ENCODE results near the gene RALGAPB.

DNA sequence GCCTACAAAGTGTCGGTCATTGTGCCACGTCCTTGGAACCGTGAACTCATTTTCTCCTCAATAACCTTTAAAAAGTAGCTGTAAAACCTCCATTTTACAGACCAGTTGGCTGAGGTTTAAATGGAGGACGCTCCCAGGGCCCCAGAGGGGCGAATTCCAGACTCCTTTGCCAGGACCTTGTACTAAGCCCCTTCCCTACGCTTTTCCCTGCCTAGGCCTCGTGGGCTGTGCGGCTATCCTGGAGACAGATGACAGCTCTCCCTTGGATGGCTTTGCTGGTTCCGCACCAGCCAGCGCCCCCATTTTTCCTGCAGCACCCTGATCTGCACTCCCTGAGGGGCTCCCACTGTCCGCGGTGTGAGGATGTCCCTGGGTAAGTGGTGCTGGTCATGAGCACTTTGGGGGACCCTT lies 25.4 kb upstream of the RALGAPB start:
- TF ChIP-seq POLR2A (IDR thresholded peaks at IDR 0.05; ENCODE audit: low read length): no peak
- no peak for TF ChIP-seq GATA1 (IDR thresholded peaks at IDR 0.05; ENCODE audit: low read depth, low read length)

All from erythroblast (primary cell).